H1 (cell line): ENCODE data around the gene KRTAP4-9. TPM values are rescaled to one million over a fixed set of nuclear protein-coding genes. Genes with fewer than 3 reads are reported as not detected.

Experiments
- CTCF ChIA-PET: fragments of 300-600 bp; sonication (Branson Sonifier 250); formaldehyde crosslinking; loops from one replicate; lab custom pipeline; 2021; ENCODE audit not compliant: partially characterized antibody; lab: Charles Lee
- POLR2A ChIA-PET: fragments of 300-600 bp; sonication (Branson Sonifier 250); formaldehyde crosslinking; loops from one replicate; lab custom pipeline; 2021; ENCODE audit warnings: inconsistent platforms; ENCODE audit not compliant: partially characterized antibody; lab: Charles Lee
- DNase-seq, 2 experiments: peaks; one replicate each; pipeline versions ENCODE4 v3.0.0 to v3.0.0-alpha.2; 2010 to 2022; ENCODE audit warnings: low spot score in 2 of 2, low read depth in 1 of 2, mixed read lengths in 1 of 2
- FAIRE-seq: peaks from 2 replicates; lab custom pipeline; 2011; peaks lifted over from hg19 to GRCh38; lab: Jason Lieb, UNC
- H2AFZ ChIP-seq: 2 replicates; pipeline ENCODE4 v1.8.1; 2012; ENCODE audit warnings: low read length, inconsistent platforms
- H2AK5ac ChIP-seq: 2 replicates; pipeline ENCODE4 v1.6.1; 2013; ENCODE audit warnings: low read depth, low read length
- H2BK120ac ChIP-seq: replicated peaks from 2 replicates; pipeline ENCODE3; 2013; ENCODE audit warnings: low read depth, low read length, inconsistent platforms
- H2BK12ac ChIP-seq: 2 replicates; pipeline ENCODE4 v1.6.1; 2013; ENCODE audit warnings: low read depth, low read length
- H2BK15ac ChIP-seq: 2 replicates; pipeline ENCODE4 v1.6.1; 2013; ENCODE audit warnings: low read length
- H2BK20ac ChIP-seq: 2 replicates; pipeline ENCODE4 v1.6.1; 2013; ENCODE audit warnings: low read length
- H2BK5ac ChIP-seq: 2 replicates; pipeline ENCODE4 v1.6.1; 2013; ENCODE audit warnings: low read depth, low read length
- H3K14ac ChIP-seq: 2 replicates; pipeline ENCODE4 v1.6.1; 2013; ENCODE audit warnings: inconsistent platforms; ENCODE audit not compliant: insufficient read length
- H3K18ac ChIP-seq: 2 replicates; pipeline ENCODE4 v1.6.1; 2013; ENCODE audit warnings: low read length; ENCODE audit errors: extremely low read depth
- H3K23ac ChIP-seq: 2 replicates; pipeline ENCODE4 v1.6.1; 2013; ENCODE audit warnings: inconsistent platforms; ENCODE audit not compliant: insufficient read length
- H3K23me2 ChIP-seq: 2 replicates; pipeline ENCODE4 v1.6.1; 2013; ENCODE audit warnings: low read depth, low read length
- H3K27ac ChIP-seq: 2 replicates; pipeline ENCODE4 v1.6.1; 2011; ENCODE audit warnings: low read depth, low read length, inconsistent platforms
- H3K27me3 ChIP-seq, 4 experiments: replicated peaks in 1 of 4; 1 replicate in 1 of 4; 2 replicates in 3 of 4; pipeline versions ENCODE4 v1.6.1 to v1.8.1; 2011 to 2013; ENCODE audit warnings: low read length in 3 of 4, mild to moderate bottlenecking in 3 of 4, inconsistent platforms in 2 of 4, mixed read lengths in 2 of 4, moderate library complexity in 1 of 4; ENCODE audit not compliant: control insufficient read depth in 3 of 4, insufficient read depth in 3 of 4; ENCODE audit errors: extremely low read depth in 1 of 4
- H3K36me3 ChIP-seq, 4 experiments: 2 replicates each; pipeline versions ENCODE4 v1.6.1 to v1.8.1; 2011 to 2013; ENCODE audit warnings: mild to moderate bottlenecking in 4 of 4, low read length in 3 of 4, moderate library complexity in 2 of 4, control low read depth in 1 of 4, inconsistent platforms in 1 of 4; ENCODE audit not compliant: insufficient read depth in 4 of 4, control insufficient read depth in 2 of 4
- H3K4ac ChIP-seq: replicated peaks from 2 replicates; pipeline ENCODE3; 2013; ENCODE audit warnings: low read length, low read depth, mixed read lengths, inconsistent platforms; ENCODE audit not compliant: insufficient read length
- H3K4me1 ChIP-seq, 4 experiments: replicated peaks in 1 of 4; 1 replicate in 1 of 4; 2 replicates in 3 of 4; pipeline versions ENCODE4 v1.6.1 to v1.8.1; 2011 to 2013; ENCODE audit warnings: low read length in 3 of 4, inconsistent platforms in 2 of 4, mixed read lengths in 1 of 4; ENCODE audit not compliant: insufficient read depth in 4 of 4, control insufficient read depth in 3 of 4
- H3K4me2 ChIP-seq, 2 experiments: 2 replicates each; pipeline versions ENCODE4 v1.6.1 to v1.8.1; 2011 to 2013; ENCODE audit warnings: low read depth in 2 of 2, low read length in 2 of 2, control low read depth in 1 of 2, inconsistent platforms in 1 of 2, mild to moderate bottlenecking in 1 of 2; ENCODE audit not compliant: insufficient read depth in 1 of 2
- H3K4me3 ChIP-seq, 4 experiments: fragments of 200-600, 300-600 bp in 1 of 4; sonication (generic), shearing (Covaris generic), sonication (Bioruptor Twin) in 1 of 4; 2 replicates each; pipeline versions ENCODE4 v1.5.1 to v1.8.1; 2011 to 2016; ENCODE audit warnings: low read length in 4 of 4, low read depth in 3 of 4, control low read depth in 2 of 4, inconsistent platforms in 2 of 4, mild to moderate bottlenecking in 2 of 4, mixed read lengths in 1 of 4, moderate library complexity in 1 of 4; ENCODE audit not compliant: insufficient read depth in 2 of 4; ENCODE audit errors: extremely low read depth in 1 of 4
- H3K56ac ChIP-seq: replicated peaks from 2 replicates; pipeline ENCODE3; 2013; ENCODE audit warnings: low read depth, mild to moderate bottlenecking, mixed read lengths, low read length, inconsistent platforms; ENCODE audit not compliant: insufficient read length
- H3K79me1 ChIP-seq: 2 replicates; pipeline ENCODE4 v1.6.1; 2013; ENCODE audit warnings: low read depth, low read length, control low read depth
- H3K79me2 ChIP-seq, 2 experiments: 2 replicates each; pipeline versions ENCODE4 v1.6.1 to v1.8.1; 2012 to 2013; ENCODE audit warnings: low read length in 2 of 2, mild to moderate bottlenecking in 2 of 2, inconsistent platforms in 1 of 2; ENCODE audit not compliant: insufficient read depth in 2 of 2, control insufficient read depth in 1 of 2
- H3K9ac ChIP-seq, 4 experiments: replicated peaks in 1 of 4; 1 replicate in 1 of 4; 2 replicates in 3 of 4; pipeline versions ENCODE4 v1.6.1 to v1.8.1; 2011 to 2013; ENCODE audit warnings: low read depth in 3 of 4, low read length in 3 of 4, control low read depth in 2 of 4, mild to moderate bottlenecking in 2 of 4, moderate library complexity in 2 of 4, inconsistent platforms in 1 of 4; ENCODE audit errors: extremely low read depth in 1 of 4
- H3K9me3 ChIP-seq, 2 experiments: 2 replicates each; pipeline versions ENCODE4 v1.6.1 to v1.8.1; 2012 to 2013; ENCODE audit warnings: mild to moderate bottlenecking in 2 of 2, moderate library complexity in 2 of 2, control low read depth in 1 of 2, inconsistent platforms in 1 of 2, low read depth in 1 of 2, low read length in 1 of 2, mixed read lengths in 1 of 2; ENCODE audit not compliant: insufficient read depth in 2 of 2
- H4K20me1 ChIP-seq, 2 experiments: replicated peaks in 1 of 2; 2 replicates each; pipeline versions ENCODE3 to v1.8.1; 2011 to 2013; ENCODE audit warnings: inconsistent platforms in 2 of 2, low read length in 2 of 2, mild to moderate bottlenecking in 1 of 2; ENCODE audit not compliant: insufficient read depth in 2 of 2, control insufficient read depth in 1 of 2
- H4K5ac ChIP-seq: 2 replicates; pipeline ENCODE4 v1.6.1; 2013; ENCODE audit warnings: low read length, low read depth, mixed read lengths, inconsistent platforms; ENCODE audit not compliant: insufficient read length
- H4K8ac ChIP-seq: 2 replicates; pipeline ENCODE4 v1.8.0; 2013; ENCODE audit warnings: mild to moderate bottlenecking, moderate library complexity, low read length, inconsistent platforms; ENCODE audit not compliant: insufficient read depth; ENCODE audit errors: extremely low read depth
- H4K91ac ChIP-seq: replicated peaks from 2 replicates; pipeline ENCODE3; 2013; ENCODE audit warnings: low read length, mixed read lengths, inconsistent platforms; ENCODE audit not compliant: insufficient read length
- SP1 ChIP-seq: IDR thresholded peaks from 2 replicates; pipeline ENCODE4 v1.6.1; 2011; ENCODE audit warnings: low read depth, low read length
- WGBS, 2 experiments: shearing (Covaris generic) in 1 of 2; methylation state at CpG; one replicate each; pipeline versions ENCODE4 v1.1.6 to v1.1.7; 2013 to 2015; ENCODE audit warnings: low lambda C conversion rate in 2 of 2, mixed read lengths in 2 of 2, inconsistent platforms in 1 of 2, low coverage in 1 of 2, missing lambda C conversion rate in 1 of 2; ENCODE audit not compliant: insufficient replicate concordance in 2 of 2, insufficient coverage in 1 of 2, insufficient read length in 1 of 2; ENCODE audit errors: extremely low coverage in 1 of 2, missing lambda C conversion rate in 1 of 2; 5-methylcytosine and 5-hydroxymethylcytosine counted together
- polyA plus RNA-seq, 7 experiments: library from polyadenylated mRNA; depleted of rRNA in 3 of 7; stranded (reverse) in 5 of 7; unstranded in 2 of 7; fragments of >200 nt in 5 of 7; fragments of 200-250 nt in 2 of 7; gene quantifications; 1 replicate in 5 of 7; 2 replicates in 1 of 7; 4 replicates in 1 of 7; pipeline versions ENCODE4 v1.2.1 to v1.2.3, GENCODE V29; 2011 to 2013; ENCODE audit warnings: missing spikeins in 2 of 7, mixed read lengths in 2 of 7
- total RNA-seq: library from RNA; stranded (reverse); fragmentation: NEBNext Ultra II Directional; extraction: Animal tissue kit (Norgen Biotek cat#: 25700); gene quantifications from 2 replicates; pipeline ENCODE4 v1.2.1, GENCODE V29; 2021

Gene KRTAP4-9
- total and polyA plus RNA-seq, 2 of the 8 experiments (the other 6 are each of a cell fraction or from before 2014, with no cell fraction given): not detected

- Histone ChIP-seq H3K4ac (no peak overlapping the region), H3K79me1 (no peaks in the 10 kb centered on the region), H4K5ac (no peak overlapping the region), H2AFZ (no peak overlapping the region), H4K20me1 (no peaks in the 10 kb centered on the region), H4K8ac (no peak overlapping the region), H3K23me2 (no peaks in the 10 kb centered on the region), H2BK12ac (no peak overlapping the region), H3K4me2 (no peak overlapping the region), H3K9me3 (no peaks in the 10 kb centered on the region), H3K27me3 (no peaks in the 10 kb centered on the region), H4K91ac (no peak overlapping the region), H3K4me1 (no peaks in the 10 kb centered on the region), H3K56ac (no peak overlapping the region), H3K18ac (no peak overlapping the region), H3K79me2 (no peaks in the 10 kb centered on the region), H2BK20ac (no peak overlapping the region), H3K27ac (no peak overlapping the region), H3K4me3 (no peak overlapping the region), H3K36me3 (no peaks in the 10 kb centered on the region), H3K23ac (no peak overlapping the region), H3K9ac (no peak overlapping the region), H2AK5ac (no peak overlapping the region), H3K14ac (no peak overlapping the region), H2BK15ac (no peak overlapping the region), H2BK120ac (no peak overlapping the region), H2BK5ac (no peak overlapping the region)
- WGBS, 2 experiments: 90% methylated on average over 2 of the region's 2 CpGs; no CpG with 5 or more reads in 1 of the 2 experiments
- CTCF ChIA-PET: interaction anchor here (1.5 kb wide), 1 partner anchor 164 kb away, joined by 4 read pairs; no protein-coding TSS in a partner anchor
- POLR2A ChIA-PET: no interaction called here
- DNase-seq (no peak), FAIRE-seq (no peak)
- no peak for TF ChIP-seq SP1
These were observed 31.5 kb upstream of the KRTAP4-9 start for GRCh38 chr17:41073676-41074075.
